ENCODE measurements around the gene PRSS53.

DNA sequence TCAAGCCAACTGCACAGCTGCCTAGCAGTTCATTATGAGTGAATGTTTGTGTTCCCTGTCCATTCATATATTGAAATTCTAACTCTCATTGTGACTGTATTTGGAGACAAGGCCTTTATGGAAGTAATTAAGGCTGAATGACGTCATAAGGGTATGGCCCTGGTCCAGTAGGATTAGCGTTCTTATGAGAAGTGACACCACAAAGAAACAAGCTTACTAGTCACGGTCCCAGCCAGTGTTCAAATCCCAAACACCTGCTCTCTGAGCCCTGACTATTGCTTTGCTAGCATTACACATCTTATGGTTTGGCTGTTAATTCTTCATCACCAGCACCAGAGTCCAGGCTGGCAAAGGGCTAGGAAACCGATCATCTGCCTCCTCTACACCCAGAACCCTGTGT, 16.9 kb downstream of the PRSS53 start:
- no peak for TF ChIP-seq CTCF (IDR thresholded peaks at IDR 0.05)
- no peak for TF ChIP-seq POLR2A (IDR thresholded peaks at IDR 0.05)

Data from heart left ventricle (tissue), 13 donors.